ENCODE results near the gene BDH1. TPM values are rescaled to one million over a fixed set of nuclear protein-coding genes. Genes with fewer than 3 reads are reported as not detected.

Gene BDH1
- polyA plus RNA-seq, 1 of the 3 experiments (the other 2 are of a cell fraction) = 19.8 TPM

DNA sequence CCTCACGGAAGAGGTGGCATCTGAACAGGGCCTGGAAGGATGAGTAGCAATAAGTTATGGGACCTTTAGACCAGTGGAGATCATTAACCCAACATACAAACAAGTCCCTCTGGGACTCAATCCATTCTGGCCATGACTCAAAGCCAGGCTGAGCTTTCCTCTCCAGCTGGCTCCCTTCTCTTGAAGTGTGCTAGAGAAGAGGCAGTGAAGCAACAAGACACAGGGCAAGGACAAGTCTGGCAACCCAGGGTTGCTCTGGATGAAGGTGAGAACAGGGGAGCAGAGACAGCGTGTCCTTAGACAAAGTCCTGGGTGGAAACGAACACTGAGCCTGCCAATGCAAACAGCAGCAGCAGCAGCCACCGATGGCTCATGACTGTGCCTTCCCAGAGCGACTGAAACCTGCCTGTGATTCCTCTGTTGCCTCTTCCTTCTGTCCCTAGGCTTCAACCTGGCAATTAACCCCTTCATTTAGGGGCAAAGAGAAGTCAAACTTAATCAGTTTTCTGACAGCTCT, 86.8 kb downstream of the BDH1 start:
- DNase-seq = no peak

DNA sequence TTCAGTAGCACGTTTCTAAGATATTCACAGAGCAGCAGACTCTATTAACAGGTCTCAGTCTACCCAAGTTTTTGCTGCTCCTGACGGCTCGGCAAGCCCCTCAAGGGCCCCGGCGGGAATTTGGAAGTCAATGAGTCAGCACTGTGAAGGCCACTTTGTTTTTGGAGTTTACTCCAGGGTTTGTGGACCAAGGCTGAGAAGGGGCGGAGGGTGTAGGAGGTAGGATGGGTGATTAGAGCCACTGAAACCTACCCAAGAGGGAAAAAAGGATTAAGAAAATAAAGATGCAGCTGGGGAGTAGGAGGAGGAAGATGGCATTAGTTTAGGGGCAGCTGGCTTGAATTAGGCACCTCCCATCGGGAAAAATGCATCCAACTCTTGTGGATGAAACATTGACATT, 87.6 kb downstream of the BDH1 start:
- no peak for DNase-seq
- Histone ChIP-seq H3K36me3 (replicated peaks in 1 of 2; ENCODE audit: control insufficient read depth in 1 of 2, insufficient read depth in 2 of 2, low read length in 1 of 2) (no peaks in the 10 kb centered on the region), H3K27me3 (ENCODE audit: insufficient read depth) (no peaks in the 10 kb centered on the region), H3K9me3 (no peaks in the 10 kb centered on the region), H3K27ac (ENCODE audit: low read depth in 2 of 2, low read length in 1 of 2) (peak overlapping the region; percentile 82 to 99; a peak in 3 of 4 replicates), H3K4me2 (no peak overlapping the region; the same call in 1 of the 2 replicates), H3K79me2 (ENCODE audit: insufficient read depth) (no peaks in the 10 kb centered on the region), H3K9ac (no peak overlapping the region), H2AFZ (ENCODE audit: low read depth) (no peak overlapping the region), H4K20me1 (ENCODE audit: insufficient read depth) (no peaks in the 10 kb centered on the region), H3K9me2 (no peaks in the 10 kb centered on the region), H3K4me1 (ENCODE audit: control insufficient read depth in 1 of 2, insufficient read depth in 2 of 2, low read depth in 1 of 2, low read length in 1 of 2) (peaks cover 24 to 58% of the 10 kb centered on the region in 2 experiments), H3F3A (replicated peaks; ENCODE audit: insufficient read depth) (peaks cover 30% of the 10 kb centered on the region), H3K4me3 (ENCODE audit: low read depth in 2 of 2, low read length in 1 of 2) (no peak overlapping the region)
- WGBS (ENCODE audit: low lambda C conversion rate) = 85% methylated on average over 7 of the region's 7 CpGs
- POLR2A ChIA-PET = interaction anchor here (1.5 kb wide), 1 partner anchor 10 kb away, joined by 4 read pairs; no protein-coding TSS in a partner anchor
- TF ChIP-seq JUND (IDR thresholded peaks at IDR 0.05) (no peak), RXRA (IDR thresholded peaks at IDR 0.05; ENCODE audit: borderline replicate concordance, low read depth) (no peak), RFX5 (IDR thresholded peaks at IDR 0.05; ENCODE audit: low read length) (no peak), FOXJ3 (CRISPR knock-in tag; IDR thresholded peaks at IDR 0.05) (no peak), TCF12 (IDR thresholded peaks at IDR 0.05) (no peak), POLR2AphosphoS5 (IDR thresholded peaks at IDR 0.05; ENCODE audit: low read depth, low read length) (no peak), RAD21 (IDR thresholded peaks at IDR 0.05; ENCODE audit: low read length) (no peak), FOXM1 (IDR thresholded peaks at IDR 0.05; ENCODE audit: low read depth) (no peak), NFIC (IDR thresholded peaks at IDR 0.05; ENCODE audit: borderline replicate concordance) (no peak), SMC3 (IDR thresholded peaks at IDR 0.05; ENCODE audit: low read depth, low read length) (no peak)
- TF ChIP-seq, protein P1, sequence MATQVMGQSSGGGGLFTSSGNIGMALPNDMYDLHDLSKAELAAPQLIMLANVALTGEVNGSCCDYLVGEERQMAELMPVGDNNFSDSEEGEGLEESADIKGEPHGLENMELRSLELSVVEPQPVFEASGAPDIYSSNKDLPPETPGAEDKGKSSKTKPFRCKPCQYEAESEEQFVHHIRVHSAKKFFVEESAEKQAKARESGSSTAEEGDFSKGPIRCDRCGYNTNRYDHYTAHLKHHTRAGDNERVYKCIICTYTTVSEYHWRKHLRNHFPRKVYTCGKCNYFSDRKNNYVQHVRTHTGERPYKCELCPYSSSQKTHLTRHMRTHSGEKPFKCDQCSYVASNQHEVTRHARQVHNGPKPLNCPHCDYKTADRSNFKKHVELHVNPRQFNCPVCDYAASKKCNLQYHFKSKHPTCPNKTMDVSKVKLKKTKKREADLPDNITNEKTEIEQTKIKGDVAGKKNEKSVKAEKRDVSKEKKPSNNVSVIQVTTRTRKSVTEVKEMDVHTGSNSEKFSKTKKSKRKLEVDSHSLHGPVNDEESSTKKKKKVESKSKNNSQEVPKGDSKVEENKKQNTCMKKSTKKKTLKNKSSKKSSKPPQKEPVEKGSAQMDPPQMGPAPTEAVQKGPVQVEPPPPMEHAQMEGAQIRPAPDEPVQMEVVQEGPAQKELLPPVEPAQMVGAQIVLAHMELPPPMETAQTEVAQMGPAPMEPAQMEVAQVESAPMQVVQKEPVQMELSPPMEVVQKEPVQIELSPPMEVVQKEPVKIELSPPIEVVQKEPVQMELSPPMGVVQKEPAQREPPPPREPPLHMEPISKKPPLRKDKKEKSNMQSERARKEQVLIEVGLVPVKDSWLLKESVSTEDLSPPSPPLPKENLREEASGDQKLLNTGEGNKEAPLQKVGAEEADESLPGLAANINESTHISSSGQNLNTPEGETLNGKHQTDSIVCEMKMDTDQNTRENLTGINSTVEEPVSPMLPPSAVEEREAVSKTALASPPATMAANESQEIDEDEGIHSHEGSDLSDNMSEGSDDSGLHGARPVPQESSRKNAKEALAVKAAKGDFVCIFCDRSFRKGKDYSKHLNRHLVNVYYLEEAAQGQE (IDR thresholded peaks at IDR 0.05; ENCODE audit: low read depth, low read length) = no peak
- TF ChIP-seq, protein P2, sequence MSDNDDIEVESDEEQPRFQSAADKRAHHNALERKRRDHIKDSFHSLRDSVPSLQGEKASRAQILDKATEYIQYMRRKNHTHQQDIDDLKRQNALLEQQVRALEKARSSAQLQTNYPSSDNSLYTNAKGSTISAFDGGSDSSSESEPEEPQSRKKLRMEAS (IDR thresholded peaks at IDR 0.05; ENCODE audit: low read depth) = no peak
- CTCF ChIA-PET = interaction anchor here (1.0 to 2.4 kb wide), 4 partner anchors 17 to 211 kb away, joined by 3 to 10 read pairs (median 6); no protein-coding TSS in a partner anchor

More for the DNA sequence above, 86.8 kb downstream of the BDH1 start:
- ChIA-PET CTCF (interaction anchor here (1.0 to 2.4 kb wide), 4 partner anchors 13 to 212 kb away, joined by 3 to 10 read pairs (median 4); no protein-coding TSS in a partner anchor), POLR2A (no interaction called here)
- Histone ChIP-seq H3K4me1 (ENCODE audit: control insufficient read depth in 1 of 2, insufficient read depth in 2 of 2, low read depth in 1 of 2, low read length in 1 of 2) (peaks cover 24 to 58% of the 10 kb centered on the region in 2 experiments), H3K79me2 (ENCODE audit: insufficient read depth) (no peaks in the 10 kb centered on the region), H3K9me3 (no peaks in the 10 kb centered on the region), H2AFZ (ENCODE audit: low read depth) (no peak overlapping the region), H3K36me3 (replicated peaks in 1 of 2; ENCODE audit: control insufficient read depth in 1 of 2, insufficient read depth in 2 of 2, low read length in 1 of 2) (no peaks in the 10 kb centered on the region), H3K9ac (no peak overlapping the region), H3K4me2 (no peak overlapping the region), H3F3A (replicated peaks; ENCODE audit: insufficient read depth) (peaks cover 24% of the 10 kb centered on the region), H3K27ac (ENCODE audit: low read depth in 2 of 2, low read length in 1 of 2) (peak overlapping the region in 1 of 2 experiments; percentile 99; a peak in 2 of 4 replicates), H4K20me1 (ENCODE audit: insufficient read depth) (no peaks in the 10 kb centered on the region), H3K9me2 (no peaks in the 10 kb centered on the region), H3K4me3 (ENCODE audit: low read depth in 2 of 2, low read length in 1 of 2) (no peak overlapping the region), H3K27me3 (ENCODE audit: insufficient read depth) (no peaks in the 10 kb centered on the region)
- 87% methylated on average over 4 of the region's 5 CpGs for WGBS (ENCODE audit: low lambda C conversion rate)
- no peak for TF ChIP-seq RAD21 (IDR thresholded peaks at IDR 0.05; ENCODE audit: low read length)
- TF ChIP-seq, protein P2 (IDR thresholded peaks at IDR 0.05; ENCODE audit: low read depth) = no peak

Data from SK-N-SH (cell line).